IMR-90 (cell line): ENCODE data around the gene CWF19L1.
"Not testable (repeated sequence)": the region's sequence is repeated elsewhere in the genome, so short reads cannot be mapped to it uniquely, and the experiment has no call there.

Source experiments
- MXI1 ChIP-seq: IDR thresholded peaks from 2 replicates; pipeline ENCODE4 v1.6.1; 2012; ENCODE audit warnings: low read depth, mild to moderate bottlenecking, low read length, moderate library complexity, borderline replicate concordance
- NFE2L2 ChIP-seq: fragments of 150-350 bp; IDR thresholded peaks from 2 replicates; pipeline ENCODE4 v1.6.1; 2016; ENCODE audit warnings: low read depth, mild to moderate bottlenecking, low read length
- RAD21 ChIP-seq: IDR thresholded peaks from 2 replicates; pipeline ENCODE4 v1.6.1; 2012; ENCODE audit warnings: low read length, improper control_type of control experiment
- RCOR1 ChIP-seq: IDR thresholded peaks from 2 replicates; pipeline ENCODE4 v1.6.1; 2012; ENCODE audit warnings: mild to moderate bottlenecking, low read length, improper control_type of control experiment; ENCODE audit not compliant: insufficient replicate concordance
- TF ChIP-seq, protein P1 (sequence below): conservative IDR thresholded peaks from 2 replicates; pipeline ENCODE4 v1.5.1; 2012; ENCODE audit warnings: mild to moderate bottlenecking, low read depth, low read length, improper control_type of control experiment
- TF ChIP-seq, protein P2 (sequence below): fragments of 150-350 bp; IDR thresholded peaks from 2 replicates; pipeline ENCODE4 v1.6.1; 2017; ENCODE audit warnings: mild to moderate bottlenecking, antibody characterized with exemption, low read length, low read depth

GRCh38 chr10:100285326-100285725 is 17.9 kb upstream of the CWF19L1 start:
- TF ChIP-seq, protein P1, sequence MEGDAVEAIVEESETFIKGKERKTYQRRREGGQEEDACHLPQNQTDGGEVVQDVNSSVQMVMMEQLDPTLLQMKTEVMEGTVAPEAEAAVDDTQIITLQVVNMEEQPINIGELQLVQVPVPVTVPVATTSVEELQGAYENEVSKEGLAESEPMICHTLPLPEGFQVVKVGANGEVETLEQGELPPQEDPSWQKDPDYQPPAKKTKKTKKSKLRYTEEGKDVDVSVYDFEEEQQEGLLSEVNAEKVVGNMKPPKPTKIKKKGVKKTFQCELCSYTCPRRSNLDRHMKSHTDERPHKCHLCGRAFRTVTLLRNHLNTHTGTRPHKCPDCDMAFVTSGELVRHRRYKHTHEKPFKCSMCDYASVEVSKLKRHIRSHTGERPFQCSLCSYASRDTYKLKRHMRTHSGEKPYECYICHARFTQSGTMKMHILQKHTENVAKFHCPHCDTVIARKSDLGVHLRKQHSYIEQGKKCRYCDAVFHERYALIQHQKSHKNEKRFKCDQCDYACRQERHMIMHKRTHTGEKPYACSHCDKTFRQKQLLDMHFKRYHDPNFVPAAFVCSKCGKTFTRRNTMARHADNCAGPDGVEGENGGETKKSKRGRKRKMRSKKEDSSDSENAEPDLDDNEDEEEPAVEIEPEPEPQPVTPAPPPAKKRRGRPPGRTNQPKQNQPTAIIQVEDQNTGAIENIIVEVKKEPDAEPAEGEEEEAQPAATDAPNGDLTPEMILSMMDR, result not testable (repeated sequence)
- TF ChIP-seq NFE2L2, RCOR1, RAD21, MXI1: not testable (repeated sequence)
- TF ChIP-seq, protein P2, sequence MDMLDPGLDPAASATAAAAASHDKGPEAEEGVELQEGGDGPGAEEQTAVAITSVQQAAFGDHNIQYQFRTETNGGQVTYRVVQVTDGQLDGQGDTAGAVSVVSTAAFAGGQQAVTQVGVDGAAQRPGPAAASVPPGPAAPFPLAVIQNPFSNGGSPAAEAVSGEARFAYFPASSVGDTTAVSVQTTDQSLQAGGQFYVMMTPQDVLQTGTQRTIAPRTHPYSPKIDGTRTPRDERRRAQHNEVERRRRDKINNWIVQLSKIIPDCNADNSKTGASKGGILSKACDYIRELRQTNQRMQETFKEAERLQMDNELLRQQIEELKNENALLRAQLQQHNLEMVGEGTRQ, result not testable (repeated sequence)
